WTC11 (cell line): ENCODE results near the gene SSR1.

Experiments
- AR ChIP-seq: fragments of 250-450 bp; sonication (Bioruptor Pico); IDR thresholded peaks from 2 replicates; pipeline ENCODE4 v1.9.0; 2021; ENCODE audit warnings: mild to moderate bottlenecking
- ATF3 ChIP-seq: sonication (generic); formaldehyde crosslinking; conservative IDR thresholded peaks from 2 replicates; pipeline ENCODE4 v1.8.1; 2022; ENCODE audit warnings: mild to moderate bottlenecking, missing genetic modification reagents
- CTCF ChIP-seq: fragments of 200-600 bp; IDR thresholded peaks from 2 replicates; pipeline ENCODE4 v1.8.0; 2022; ENCODE audit warnings: antibody characterized with exemption
- FOXJ3 ChIP-seq: sonication (generic); formaldehyde crosslinking; IDR thresholded peaks from 2 replicates; pipeline ENCODE4 v1.9.0; 2021; ENCODE audit warnings: missing genetic modification reagents, mild to moderate bottlenecking, borderline replicate concordance
- MYBL2 ChIP-seq: sonication (generic); formaldehyde crosslinking; IDR thresholded peaks from 2 replicates; pipeline ENCODE4 v1.8.1; 2023; ENCODE audit warnings: mild to moderate bottlenecking, moderate library complexity, missing genetic modification reagents
- ZNF121 ChIP-seq: sonication (generic); formaldehyde crosslinking; IDR thresholded peaks from 2 replicates; pipeline ENCODE4 v1.8.0; 2023; ENCODE audit warnings: missing genetic modification reagents
- ZNF263 ChIP-seq: sonication (generic); formaldehyde crosslinking; IDR thresholded peaks from 2 replicates; pipeline ENCODE4 v1.8.1; 2022; ENCODE audit warnings: low read depth, mild to moderate bottlenecking, moderate library complexity, missing genetic modification reagents
- ZNF512 ChIP-seq: sonication (generic); formaldehyde crosslinking; IDR thresholded peaks from 2 replicates; pipeline ENCODE4 v1.8.1; 2022; ENCODE audit warnings: missing genetic modification reagents, borderline replicate concordance

- TF ChIP-seq CTCF = peak; percentile 51; the same call in 1 of the 2 replicates
- no peak for TF ChIP-seq ZNF121 (CRISPR knock-in tag)
- TF ChIP-seq ATF3 (CRISPR knock-in tag) = no peak
- no peak for TF ChIP-seq MYBL2 (CRISPR knock-in tag)
- TF ChIP-seq ZNF263 = no peak
- TF ChIP-seq FOXJ3 (CRISPR knock-in tag) = no peak
- no peak for TF ChIP-seq AR (CRISPR knock-in tag)
- TF ChIP-seq ZNF512 (CRISPR knock-in tag) = no peak
Observed at GRCh38 chr6:7246401-7247178, 66.4 kb downstream of the SSR1 start.
